Measurements from ENCODE around the gene SHB.
"Not testable (repeated sequence)": the region's sequence is repeated elsewhere in the genome, so short reads cannot be mapped to it uniquely, and the experiment has no call there.

Gene SHB

DNA sequence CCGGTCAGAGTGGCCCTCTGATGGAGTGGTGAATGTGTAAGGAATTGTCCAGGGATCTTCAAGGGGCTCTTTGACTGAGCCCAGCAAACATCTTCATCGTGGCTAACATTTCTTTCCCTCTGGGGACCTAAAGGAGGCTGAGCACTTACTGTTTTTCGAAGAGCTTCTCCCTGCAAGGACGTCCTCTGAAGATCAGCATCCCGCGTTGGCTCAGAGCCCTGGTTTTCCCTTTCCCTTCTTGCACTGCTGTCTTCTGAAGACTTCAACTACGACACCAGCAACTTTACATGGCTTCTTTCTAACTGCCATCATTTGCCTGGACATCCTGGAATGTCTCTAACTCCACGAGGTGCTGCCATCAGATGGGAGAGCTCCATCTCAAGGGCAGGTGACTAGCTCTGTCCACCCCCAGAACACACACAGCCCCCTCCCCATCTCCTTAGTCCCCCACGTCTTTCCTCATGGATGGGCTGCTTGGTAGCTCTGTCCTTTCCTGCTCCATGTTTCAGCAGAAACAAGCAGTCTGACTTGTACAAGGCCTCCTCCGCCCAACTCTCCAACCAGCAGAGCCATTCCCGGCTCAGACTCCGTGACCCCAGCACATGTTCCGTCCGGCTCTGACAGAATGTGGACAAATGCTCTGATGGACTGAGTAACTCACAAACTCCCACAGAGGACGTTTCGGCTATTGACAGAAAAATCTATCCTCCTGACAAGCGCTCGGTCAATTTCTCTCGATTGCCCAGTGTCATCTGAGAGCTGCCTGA is 17.1 kb downstream of the SHB start:
- Histone ChIP-seq H3K27me3 (ENCODE audit: insufficient read depth, low read length, poor library complexity) (no peaks in the 10 kb centered on the region), H4K8ac (ENCODE audit: low read depth, low read length) (no peak overlapping the region), H2BK15ac (replicated peaks; ENCODE audit: low read depth) (no peak overlapping the region), H3K4me3 (ENCODE audit: low read length) (no peak overlapping the region), H4K5ac (ENCODE audit: low read length) (no peak overlapping the region), H3K9ac (ENCODE audit: low read length) (no peak overlapping the region), H3K36me3 (ENCODE audit: control insufficient read depth, insufficient read depth, low read length) (peaks cover 1% of the 10 kb centered on the region), H3K18ac (ENCODE audit: low read length) (no peak overlapping the region), H3K4me2 (ENCODE audit: low read length) (no peak overlapping the region), H3K23ac (ENCODE audit: low read length) (no peak overlapping the region), H3K4me1 (ENCODE audit: control insufficient read depth, low read depth, low read length) (peaks cover 8% of the 10 kb centered on the region), H2BK5ac (ENCODE audit: low read length) (no peak overlapping the region), H2BK120ac (ENCODE audit: low read depth, low read length) (no peak overlapping the region), H3K79me2 (ENCODE audit: control insufficient read depth, insufficient read depth, low read length) (peaks cover 82% of the 10 kb centered on the region), H3K4ac (ENCODE audit: low read depth, low read length) (no peak overlapping the region), H3K79me1 (ENCODE audit: low read length) (peaks cover 43% of the 10 kb centered on the region), H2AK5ac (ENCODE audit: low read length) (no peak overlapping the region), H3K27ac (ENCODE audit: low read depth, low read length) (no peak overlapping the region), H3K56ac (ENCODE audit: low read length) (no peak overlapping the region)
- WGBS (ENCODE audit: extremely low coverage, insufficient coverage, low lambda C conversion rate): no CpG with 5 or more reads among the region's 19 CpGs
- DNase-seq: no peak

DNA sequence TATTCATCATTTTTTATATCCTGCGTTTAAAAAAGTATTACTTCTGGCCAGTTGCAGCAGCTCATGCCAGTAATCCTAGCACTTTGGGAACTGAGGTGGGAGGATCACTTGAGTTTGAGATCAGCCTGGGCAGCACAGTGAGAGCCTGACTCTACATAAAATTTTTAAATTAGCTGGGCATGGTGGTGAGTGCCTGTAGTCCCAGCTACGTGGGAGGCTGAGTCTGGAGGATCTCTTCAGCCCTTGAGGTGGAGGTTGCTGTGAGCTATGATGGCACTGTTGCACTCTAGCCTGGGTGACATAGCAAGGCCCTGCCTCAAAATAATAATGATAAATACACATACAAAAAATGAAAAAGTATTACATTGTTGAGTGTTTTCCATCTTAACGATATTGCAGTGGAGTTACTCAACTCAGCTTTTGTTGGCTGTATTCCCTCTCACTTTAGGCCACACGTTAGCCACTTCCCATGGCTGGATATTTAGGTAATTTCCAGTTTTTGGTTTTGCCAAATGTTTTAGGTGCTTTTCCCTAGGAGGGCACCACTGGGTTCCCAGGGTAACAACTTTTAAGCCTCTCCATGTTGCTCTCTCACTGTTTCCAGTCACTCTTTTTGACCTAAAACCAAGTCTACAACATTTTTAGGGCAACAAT is 20.6 kb downstream of the SHB start:
- H3K23ac ChIP-seq (ENCODE audit: low read length): no peak overlapping the region
- H3K4me1 ChIP-seq (ENCODE audit: control insufficient read depth, low read depth, low read length): peaks cover 13% of the 10 kb centered on the region
- H2BK5ac ChIP-seq (ENCODE audit: low read length): no peak overlapping the region
- no peak overlapping the region for H3K9ac ChIP-seq (ENCODE audit: low read length)
- H4K5ac ChIP-seq (ENCODE audit: low read length): no peak overlapping the region
- H4K8ac ChIP-seq (ENCODE audit: low read depth, low read length): no peak overlapping the region
- no peak overlapping the region for H3K4ac ChIP-seq (ENCODE audit: low read depth, low read length)
- H2AK5ac ChIP-seq (ENCODE audit: low read length): no peak overlapping the region
- H2BK120ac ChIP-seq (ENCODE audit: low read depth, low read length): peak overlapping the region; percentile 15
- H2BK15ac ChIP-seq (replicated peaks; ENCODE audit: low read depth): no peak overlapping the region
- no peak overlapping the region for H3K4me2 ChIP-seq (ENCODE audit: low read length)
- peaks cover 34% of the 10 kb centered on the region for H3K79me1 ChIP-seq (ENCODE audit: low read length)
- no peak for DNase-seq
- H3K27ac ChIP-seq (ENCODE audit: low read depth, low read length): peak overlapping the region; percentile 66
- no peaks in the 10 kb centered on the region for H3K27me3 ChIP-seq (ENCODE audit: insufficient read depth, low read length, poor library complexity)
- H3K4me3 ChIP-seq (ENCODE audit: low read length): no peak overlapping the region
- peak overlapping the region; percentile 18 for H3K56ac ChIP-seq (ENCODE audit: low read length)
- WGBS (ENCODE audit: extremely low coverage, insufficient coverage, low lambda C conversion rate): no CpG with 5 or more reads among the region's 4 CpGs
- H3K36me3 ChIP-seq (ENCODE audit: control insufficient read depth, insufficient read depth, low read length): peaks cover 1% of the 10 kb centered on the region
- peak overlapping the region; percentile 21 for H3K18ac ChIP-seq (ENCODE audit: low read length)
- peaks cover 80% of the 10 kb centered on the region for H3K79me2 ChIP-seq (ENCODE audit: control insufficient read depth, insufficient read depth, low read length)

DNA sequence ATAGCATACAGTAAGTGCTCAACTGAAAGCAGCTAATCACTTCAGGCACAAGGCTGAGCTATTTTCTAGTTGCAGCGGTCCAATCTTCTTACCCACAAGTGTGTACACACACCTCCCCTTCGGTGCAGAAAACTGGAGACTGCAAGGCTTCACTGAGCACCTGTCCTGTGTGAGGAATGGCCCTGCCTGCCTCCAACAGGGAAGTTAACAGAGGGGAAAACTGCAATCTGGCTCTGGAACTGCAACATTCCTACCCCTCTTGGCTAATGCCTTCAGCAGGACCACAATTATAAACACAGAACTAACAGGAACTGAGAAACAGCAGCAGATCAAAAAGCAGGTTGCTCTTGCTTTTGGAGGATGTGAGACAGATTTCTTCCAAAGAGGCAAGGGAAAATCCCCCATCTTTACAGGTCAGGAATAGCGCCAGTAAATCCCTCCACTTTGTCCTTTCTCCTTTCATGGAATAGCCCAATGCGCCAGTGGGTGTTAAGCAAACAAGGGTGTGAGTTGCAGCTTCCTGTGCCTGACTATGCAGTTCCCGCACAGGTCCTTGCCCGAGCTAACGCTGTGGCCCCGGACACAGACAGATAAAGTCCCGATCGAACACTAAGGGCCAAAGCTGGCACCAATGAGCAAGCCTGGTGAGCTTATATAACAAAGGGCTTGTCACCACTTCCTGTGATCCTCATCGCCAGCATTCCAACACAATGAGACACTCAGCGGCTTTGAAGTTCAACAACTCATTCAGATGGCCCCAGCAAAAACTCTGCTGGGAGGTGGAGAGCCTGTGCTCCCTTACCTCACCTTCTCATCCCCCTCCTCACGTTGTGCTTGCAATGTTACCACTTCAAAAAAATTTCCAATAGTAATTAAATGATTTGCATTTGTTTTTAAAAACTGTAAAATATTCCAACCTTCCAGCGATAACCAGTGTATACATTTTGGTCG is 21.5 kb downstream of the SHB start:
- H3K4me3 ChIP-seq (ENCODE audit: low read length): no peak overlapping the region
- H3K4me1 ChIP-seq (ENCODE audit: control insufficient read depth, low read depth, low read length): peaks cover 15% of the 10 kb centered on the region
- H3K9ac ChIP-seq (ENCODE audit: low read length): peak overlapping the region; percentile 9
- DNase-seq: peak; percentile 100
- H3K4ac ChIP-seq (ENCODE audit: low read depth, low read length): peak overlapping the region; percentile 46
- H3K18ac ChIP-seq (ENCODE audit: low read length): peak overlapping the region; percentile 1
- H3K79me1 ChIP-seq (ENCODE audit: low read length): peaks cover 35% of the 10 kb centered on the region
- H3K79me2 ChIP-seq (ENCODE audit: control insufficient read depth, insufficient read depth, low read length): peaks cover 82% of the 10 kb centered on the region
- H2BK15ac ChIP-seq (replicated peaks; ENCODE audit: low read depth): no peak overlapping the region
- peak overlapping the region; percentile 42 for H3K56ac ChIP-seq (ENCODE audit: low read length)
- peak overlapping the region; percentile 29 for H2BK5ac ChIP-seq (ENCODE audit: low read length)
- peaks cover 1% of the 10 kb centered on the region for H3K36me3 ChIP-seq (ENCODE audit: control insufficient read depth, insufficient read depth, low read length)
- no peak overlapping the region for H3K23ac ChIP-seq (ENCODE audit: low read length)
- H2BK120ac ChIP-seq (ENCODE audit: low read depth, low read length): no peak overlapping the region
- no peak overlapping the region for H4K8ac ChIP-seq (ENCODE audit: low read depth, low read length)
- peak overlapping the region; percentile 81 for H3K27ac ChIP-seq (ENCODE audit: low read depth, low read length)
- H2AK5ac ChIP-seq (ENCODE audit: low read length): no peak overlapping the region
- peak overlapping the region; percentile 3 for H3K4me2 ChIP-seq (ENCODE audit: low read length)
- no peaks in the 10 kb centered on the region for H3K27me3 ChIP-seq (ENCODE audit: insufficient read depth, low read length, poor library complexity)
- no peak overlapping the region for H4K5ac ChIP-seq (ENCODE audit: low read length)
- no CpG with 5 or more reads among the region's 15 CpGs for WGBS (ENCODE audit: extremely low coverage, insufficient coverage, low lambda C conversion rate)

DNA sequence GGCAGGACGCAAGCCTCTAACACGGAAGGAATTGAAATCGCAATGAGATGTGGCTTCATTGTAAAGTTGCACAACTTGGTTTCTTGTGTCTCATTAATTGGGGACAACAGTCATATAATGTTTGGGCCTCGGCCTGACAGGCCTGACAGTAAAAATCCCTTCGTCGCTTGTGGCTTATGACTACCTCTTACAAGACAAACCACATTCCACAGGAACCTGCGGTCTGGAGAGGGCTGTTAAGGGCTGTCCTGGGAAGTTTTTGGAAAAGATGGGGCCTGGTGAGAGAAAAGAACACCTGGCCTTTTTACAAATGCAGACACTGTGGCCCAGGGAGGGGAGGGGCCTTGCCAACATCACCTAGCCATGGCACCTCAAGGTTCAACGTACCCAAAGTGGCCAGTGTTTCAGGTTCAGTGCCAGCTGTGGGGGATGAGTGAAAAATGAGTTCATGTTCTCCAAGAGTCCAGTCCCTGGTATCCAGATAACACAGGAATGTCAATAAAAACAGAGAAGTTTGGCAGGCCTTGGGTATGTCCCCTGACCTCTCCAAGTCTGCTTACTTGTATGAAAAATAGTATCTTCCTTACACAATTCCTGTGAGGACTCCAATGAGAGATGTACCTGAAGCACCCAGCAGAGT is 22.2 kb downstream of the SHB start:
- peak overlapping the region; percentile 31 for H2BK120ac ChIP-seq (ENCODE audit: low read depth, low read length)
- WGBS (ENCODE audit: extremely low coverage, insufficient coverage, low lambda C conversion rate): no CpG with 5 or more reads among the region's 8 CpGs
- peak overlapping the region; percentile 81 for H3K27ac ChIP-seq (ENCODE audit: low read depth, low read length)
- peaks cover 15% of the 10 kb centered on the region for H3K4me1 ChIP-seq (ENCODE audit: control insufficient read depth, low read depth, low read length)
- peak overlapping the region; percentile 63 for H3K56ac ChIP-seq (ENCODE audit: low read length)
- peaks cover 81% of the 10 kb centered on the region for H3K79me2 ChIP-seq (ENCODE audit: control insufficient read depth, insufficient read depth, low read length)
- DNase-seq: peak; percentile 80
- no peak overlapping the region for H3K4me3 ChIP-seq (ENCODE audit: low read length)
- H3K27me3 ChIP-seq (ENCODE audit: insufficient read depth, low read length, poor library complexity): no peaks in the 10 kb centered on the region
- no peak overlapping the region for H4K5ac ChIP-seq (ENCODE audit: low read length)
- H2BK5ac ChIP-seq (ENCODE audit: low read length): peak overlapping the region; percentile 14
- no peak overlapping the region for H4K8ac ChIP-seq (ENCODE audit: low read depth, low read length)
- no peak overlapping the region for H2BK15ac ChIP-seq (replicated peaks; ENCODE audit: low read depth)
- H3K9ac ChIP-seq (ENCODE audit: low read length): no peak overlapping the region
- no peak overlapping the region for H2AK5ac ChIP-seq (ENCODE audit: low read length)
- H3K23ac ChIP-seq (ENCODE audit: low read length): no peak overlapping the region
- peak overlapping the region; percentile 1 for H3K18ac ChIP-seq (ENCODE audit: low read length)
- peak overlapping the region; percentile 6 for H3K4ac ChIP-seq (ENCODE audit: low read depth, low read length)
- H3K4me2 ChIP-seq (ENCODE audit: low read length): no peak overlapping the region
- no peaks in the 10 kb centered on the region for H3K36me3 ChIP-seq (ENCODE audit: control insufficient read depth, insufficient read depth, low read length)
- H3K79me1 ChIP-seq (ENCODE audit: low read length): peaks cover 30% of the 10 kb centered on the region

DNA sequence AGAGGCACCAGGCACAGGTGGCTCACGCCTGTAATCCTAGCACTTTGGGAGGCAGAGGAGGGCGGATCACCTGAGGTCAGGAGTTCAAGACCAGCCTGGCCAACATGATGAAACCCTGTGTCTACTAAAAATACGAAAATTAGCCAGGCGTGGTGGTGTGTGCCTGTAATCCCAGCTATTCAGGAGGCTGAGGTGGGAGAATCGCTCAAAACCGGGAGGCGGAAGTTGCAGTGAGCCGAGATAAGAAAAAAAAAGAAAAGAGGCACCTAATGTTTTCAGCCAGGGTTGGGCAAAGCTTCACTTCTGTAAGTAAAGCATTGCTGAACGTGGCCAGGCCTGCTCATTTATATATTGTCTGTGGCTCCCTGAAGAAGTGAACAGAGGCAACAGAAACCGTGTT is 23.1 kb downstream of the SHB start:
- not testable (repeated sequence) for H3K18ac ChIP-seq (ENCODE audit: low read length); H2BK5ac ChIP-seq (ENCODE audit: low read length); H3K4me3 ChIP-seq (ENCODE audit: low read length); H3K4ac ChIP-seq (ENCODE audit: low read depth, low read length); H3K4me2 ChIP-seq (ENCODE audit: low read length); H3K23ac ChIP-seq (ENCODE audit: low read length); H3K36me3 ChIP-seq (ENCODE audit: control insufficient read depth, insufficient read depth, low read length); H4K5ac ChIP-seq (ENCODE audit: low read length); H2AK5ac ChIP-seq (ENCODE audit: low read length); H3K27me3 ChIP-seq (ENCODE audit: insufficient read depth, low read length, poor library complexity); H4K8ac ChIP-seq (ENCODE audit: low read depth, low read length); H3K56ac ChIP-seq (ENCODE audit: low read length); H2BK120ac ChIP-seq (ENCODE audit: low read depth, low read length); DNase-seq; H2BK15ac ChIP-seq (replicated peaks; ENCODE audit: low read depth); H3K9ac ChIP-seq (ENCODE audit: low read length)
- Histone ChIP-seq H3K79me2 (ENCODE audit: control insufficient read depth, insufficient read depth, low read length) (peaks cover 84% of the 10 kb centered on the region), H3K79me1 (ENCODE audit: low read length) (peaks cover 32% of the 10 kb centered on the region), H3K27ac (ENCODE audit: low read depth, low read length) (peak overlapping the region; percentile 36), H3K4me1 (ENCODE audit: control insufficient read depth, low read depth, low read length) (peaks cover 15% of the 10 kb centered on the region)
- no CpG with 5 or more reads among the region's 10 CpGs for WGBS (ENCODE audit: extremely low coverage, insufficient coverage, low lambda C conversion rate)

Measured in mesendoderm (in vitro differentiated cells).